Breast epithelium (tissue), 4 donors: ENCODE data around the gene EFNB3. TPM values are rescaled to one million over a fixed set of nuclear protein-coding genes. Genes with fewer than 3 reads are reported as not detected.

Source experiments
- DNase-seq, 2 donors: peaks; one replicate each; pipeline ENCODE4 v3.0.0-alpha.2; 2019; ENCODE audit warnings: low spot score in 2 of 2
- H3K27ac ChIP-seq, 2 donors: fragments of 200-600 bp; sonication (generic) in 1 of 2; one replicate each; pipeline ENCODE4 v1.5.1; 2016 to 2019; ENCODE audit warnings: mild to moderate bottlenecking in 1 of 2
- H3K27me3 ChIP-seq, 2 donors: fragments of 200-600 bp; sonication (generic) in 1 of 2; one replicate each; pipeline versions ENCODE4 v1.5.1 to v1.6.0; 2017 to 2019; ENCODE audit warnings: control low read depth in 1 of 2, mild to moderate bottlenecking in 1 of 2
- H3K36me3 ChIP-seq: fragments of 200-600 bp; one replicate; pipeline ENCODE4 v1.5.1; 2019
- H3K4me1 ChIP-seq, 2 donors: fragments of 200-600 bp; sonication (generic); one replicate each; pipeline ENCODE4 v1.5.1; 2016 to 2019; ENCODE audit warnings: control low read depth in 1 of 2
- H3K4me3 ChIP-seq, 3 donors: fragments of 200-600 bp; sonication (generic); 1 replicate in 2 of 3; 2 replicates in 1 of 3; pipeline ENCODE4 v1.5.1; 2016 to 2019; ENCODE audit warnings: mild to moderate bottlenecking in 3 of 3, moderate library complexity in 2 of 3
- H3K9me3 ChIP-seq, 2 donors: fragments of 200-600 bp; sonication (generic) in 1 of 2; one replicate each; pipeline ENCODE4 v1.5.1; 2016 to 2019; ENCODE audit warnings: control low read depth in 1 of 2
- POLR2A ChIP-seq: fragments of 450-650 bp; IDR thresholded peaks from one replicate; pipeline ENCODE4 v1.6.1; 2016; ENCODE audit warnings: antibody characterized with exemption, mild to moderate bottlenecking, moderate library complexity
- POLR2AphosphoS5 ChIP-seq, 3 donors: sonication (generic); formaldehyde crosslinking; IDR thresholded peaks; one replicate each; pipeline ENCODE4 v1.6.1; 2017; ENCODE audit warnings: antibody characterized with exemption in 3 of 3
- intact Hi-C: fragments of 100-400 bp; cut with DNase I; formaldehyde crosslinking; loops from one replicate; pipeline ENCODE4 v1.15.1; 2023; ENCODE audit warnings: low total_unique reads
- total RNA-seq, 3 donors: library from RNA; depleted of rRNA; stranded (reverse); fragments of >200 nt; gene quantifications; one replicate each; pipeline ENCODE4 v1.1.0, GENCODE V29; 2016
- TF ChIP-seq, protein P1 (sequence below), 3 donors: fragments of 450-650 bp; IDR thresholded peaks; one replicate each; pipeline ENCODE4 v1.5.1; 2016 to 2017; ENCODE audit warnings: antibody characterized with exemption in 3 of 3, mild to moderate bottlenecking in 3 of 3, moderate library complexity in 3 of 3

The EFNB3 gene
- total RNA-seq, 3 donors from 2014 or later = 0.48 to 5.7 (median 3.3) TPM

DNA sequence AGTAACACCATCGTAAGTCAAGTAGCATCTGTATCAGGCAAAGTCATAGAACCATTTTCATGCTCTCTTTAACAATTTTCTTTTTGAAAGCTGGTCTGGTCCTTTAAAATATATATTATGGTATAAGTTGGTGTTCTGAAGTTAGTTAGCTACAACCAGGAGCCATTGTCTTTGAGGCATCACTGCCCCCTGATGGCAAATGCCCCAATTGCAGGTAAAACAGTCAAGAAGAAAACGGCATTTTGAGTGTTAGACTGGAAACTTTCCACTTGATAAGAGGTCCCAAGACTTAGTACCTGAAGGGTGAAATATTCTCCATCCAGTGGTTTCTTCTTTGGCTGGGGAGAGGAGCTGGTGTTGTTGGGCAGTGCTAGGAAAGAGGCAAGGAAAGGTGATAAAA is 31.8 kb upstream of the EFNB3 start:
- intact Hi-C loops = no loop called here
- Histone ChIP-seq H3K27ac (no peak overlapping the region), H3K36me3 (peaks cover 17% of the 10 kb centered on the region)

DNA sequence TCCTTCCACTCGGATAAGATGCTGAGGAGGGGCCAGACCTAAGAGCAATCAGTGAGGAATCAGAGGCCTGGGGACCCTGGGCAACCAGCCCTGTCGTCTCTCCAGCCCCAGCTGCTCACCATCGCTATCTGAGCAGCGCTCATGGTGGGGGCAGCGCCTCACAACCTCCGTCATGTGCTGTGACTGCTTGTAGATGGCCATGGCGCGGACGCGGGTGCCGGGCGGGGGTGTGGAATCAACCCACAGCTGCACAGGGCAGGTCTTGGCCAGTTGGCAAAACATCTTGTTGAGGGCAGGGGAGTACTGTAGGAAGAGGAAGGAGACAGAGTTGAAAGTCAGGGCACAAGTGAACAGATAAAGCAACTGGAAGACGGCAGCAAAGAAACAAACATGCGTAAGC is 30.1 kb upstream of the EFNB3 start:
- Histone ChIP-seq H3K4me1 (no peaks in the 10 kb centered on the region), H3K4me3 (no peak overlapping the region), H3K9me3 (peaks cover 7 to 8% of the 10 kb centered on the region in 2 donors), H3K36me3 (peaks cover 17% of the 10 kb centered on the region), H3K27ac (no peak overlapping the region), H3K27me3 (no peaks in the 10 kb centered on the region)
- no peak for DNase-seq
- TF ChIP-seq, protein P1, sequence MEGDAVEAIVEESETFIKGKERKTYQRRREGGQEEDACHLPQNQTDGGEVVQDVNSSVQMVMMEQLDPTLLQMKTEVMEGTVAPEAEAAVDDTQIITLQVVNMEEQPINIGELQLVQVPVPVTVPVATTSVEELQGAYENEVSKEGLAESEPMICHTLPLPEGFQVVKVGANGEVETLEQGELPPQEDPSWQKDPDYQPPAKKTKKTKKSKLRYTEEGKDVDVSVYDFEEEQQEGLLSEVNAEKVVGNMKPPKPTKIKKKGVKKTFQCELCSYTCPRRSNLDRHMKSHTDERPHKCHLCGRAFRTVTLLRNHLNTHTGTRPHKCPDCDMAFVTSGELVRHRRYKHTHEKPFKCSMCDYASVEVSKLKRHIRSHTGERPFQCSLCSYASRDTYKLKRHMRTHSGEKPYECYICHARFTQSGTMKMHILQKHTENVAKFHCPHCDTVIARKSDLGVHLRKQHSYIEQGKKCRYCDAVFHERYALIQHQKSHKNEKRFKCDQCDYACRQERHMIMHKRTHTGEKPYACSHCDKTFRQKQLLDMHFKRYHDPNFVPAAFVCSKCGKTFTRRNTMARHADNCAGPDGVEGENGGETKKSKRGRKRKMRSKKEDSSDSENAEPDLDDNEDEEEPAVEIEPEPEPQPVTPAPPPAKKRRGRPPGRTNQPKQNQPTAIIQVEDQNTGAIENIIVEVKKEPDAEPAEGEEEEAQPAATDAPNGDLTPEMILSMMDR (IDR thresholded peaks at IDR 0.05) = no peak
- no peak for TF ChIP-seq POLR2A
- no peak for TF ChIP-seq POLR2AphosphoS5 (IDR thresholded peaks at IDR 0.05)
- intact Hi-C loops = no loop called here

More for the DNA sequence above, 31.8 kb upstream of the EFNB3 start:
- DNase-seq = no peak
- Histone ChIP-seq H3K27me3 (no peaks in the 10 kb centered on the region), H3K4me1 (no peaks in the 10 kb centered on the region), H3K9me3 (peaks cover 7 to 8% of the 10 kb centered on the region in 2 donors), H3K4me3 (no peak overlapping the region)
- TF ChIP-seq POLR2AphosphoS5 (IDR thresholded peaks at IDR 0.05) = no peak
- TF ChIP-seq, protein P1 (IDR thresholded peaks at IDR 0.05) = no peak
- TF ChIP-seq POLR2A = no peak

DNA sequence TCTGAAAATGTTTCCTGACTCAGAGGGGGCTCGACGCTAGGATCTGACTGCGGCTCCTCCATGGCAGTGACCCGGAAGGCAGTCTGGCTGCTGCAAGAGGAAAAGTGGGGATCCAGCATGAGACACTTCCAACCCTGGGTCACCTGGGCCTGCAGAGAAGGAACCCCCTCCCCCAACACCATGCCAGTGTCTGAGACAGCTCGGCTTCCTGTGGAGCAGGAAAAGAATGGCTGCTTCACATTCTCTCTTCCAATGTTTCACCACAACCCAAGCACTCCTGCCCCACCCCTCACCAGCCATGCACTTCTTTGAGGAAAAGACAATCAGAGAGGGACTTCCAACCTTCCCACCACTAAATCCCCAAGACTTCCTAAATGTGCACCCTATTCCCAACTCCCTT is 28.5 kb upstream of the EFNB3 start:
- H3K4me3 ChIP-seq = no peak overlapping the region
- TF ChIP-seq POLR2AphosphoS5 (IDR thresholded peaks at IDR 0.05) (no peak), POLR2A (no peak)
- TF ChIP-seq, protein P1 (IDR thresholded peaks at IDR 0.05) = no peak
- peaks cover 11% of the 10 kb centered on the region for H3K36me3 ChIP-seq
- no peaks in the 10 kb centered on the region for H3K27me3 ChIP-seq
- H3K9me3 ChIP-seq = peaks cover 7 to 8% of the 10 kb centered on the region in 2 donors
- DNase-seq = no peak
- no peak overlapping the region for H3K27ac ChIP-seq
- intact Hi-C loops = no loop called here
- H3K4me1 ChIP-seq = no peaks in the 10 kb centered on the region

DNA sequence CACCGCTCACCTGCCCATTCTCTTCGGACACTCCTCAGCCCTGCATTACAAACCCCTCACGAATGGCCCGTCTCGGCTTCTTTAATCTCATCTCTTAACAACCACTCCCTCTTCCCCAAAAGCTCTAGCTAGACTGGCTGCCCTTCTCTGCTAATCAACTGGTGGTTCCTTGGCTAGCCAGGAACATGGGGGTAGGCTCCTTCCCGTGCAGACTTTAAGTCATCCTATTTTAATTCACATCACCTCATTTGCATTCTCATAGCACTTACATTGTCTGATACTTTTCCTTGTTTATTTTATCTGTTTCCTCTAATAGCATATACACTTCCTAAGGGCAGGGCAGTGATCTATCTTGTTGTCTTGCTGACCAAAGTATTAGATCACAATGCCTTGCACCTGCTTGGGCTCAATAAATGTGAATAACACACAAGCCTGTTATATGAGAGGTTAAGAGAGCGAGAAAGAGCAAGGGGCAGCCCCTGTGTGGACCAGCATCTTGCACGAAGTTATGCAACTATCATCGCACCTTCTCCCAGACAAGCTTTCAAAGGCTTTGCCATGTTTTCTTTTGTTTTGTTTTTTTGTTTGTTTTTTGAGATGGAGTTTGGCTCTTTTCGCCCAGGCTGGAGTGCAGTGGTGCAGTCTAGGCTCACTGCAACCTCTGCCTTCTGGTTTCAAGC is 27.5 kb upstream of the EFNB3 start:
- H3K36me3 ChIP-seq = peaks cover 11% of the 10 kb centered on the region
- no peak for DNase-seq
- no peak for TF ChIP-seq POLR2AphosphoS5 (IDR thresholded peaks at IDR 0.05)
- TF ChIP-seq, protein P1 (IDR thresholded peaks at IDR 0.05) = no peak
- no peak for TF ChIP-seq POLR2A
- no peaks in the 10 kb centered on the region for H3K27me3 ChIP-seq
- H3K4me1 ChIP-seq = no peaks in the 10 kb centered on the region
- H3K27ac ChIP-seq = no peak overlapping the region
- peaks cover 7 to 8% of the 10 kb centered on the region in 2 donors for H3K9me3 ChIP-seq
- no peak overlapping the region for H3K4me3 ChIP-seq
- intact Hi-C loops = no loop called here

DNA sequence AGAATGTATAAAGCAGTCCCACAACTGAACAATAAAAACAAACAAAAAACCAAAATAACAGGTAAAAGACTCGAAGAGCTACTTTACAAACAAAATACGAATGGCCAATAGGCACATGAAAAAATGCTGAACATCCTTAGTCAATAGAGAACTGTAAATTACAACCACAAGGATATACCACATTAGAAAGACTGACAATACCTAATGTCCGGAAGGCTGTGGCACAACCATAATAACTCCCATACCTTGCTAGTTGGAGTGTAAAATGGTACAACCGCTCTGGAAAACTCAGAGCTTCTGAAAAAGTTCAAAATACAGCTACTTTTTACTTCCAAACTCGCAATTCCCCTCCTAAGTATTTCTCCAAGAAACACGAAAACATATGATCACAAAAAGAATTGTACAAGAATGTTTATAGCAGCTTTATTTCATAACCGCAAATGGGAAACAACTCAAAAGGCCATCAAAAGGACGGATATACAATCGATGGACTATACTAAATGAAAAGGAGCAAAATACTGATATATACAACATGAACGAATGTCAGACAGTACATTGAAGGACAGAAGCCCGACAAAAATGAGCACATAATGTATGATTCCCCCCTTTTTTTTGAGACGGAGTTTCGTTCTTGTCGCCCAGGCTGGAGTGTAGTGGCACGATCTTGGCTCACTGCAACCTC is 20.0 kb upstream of the EFNB3 start:
- intact Hi-C loops = no loop called here
- H3K9me3 ChIP-seq = no peaks in the 10 kb centered on the region
- peak overlapping the region; percentile 96 to 98 for H3K27ac ChIP-seq

More for the DNA sequence above, 20.0 kb upstream of the EFNB3 start:
- no peak for DNase-seq
- Histone ChIP-seq H3K36me3 (no peaks in the 10 kb centered on the region), H3K4me3 (peak overlapping the region; percentile 85 to 96 (median 95)), H3K4me1 (peaks cover 4 to 8% of the 10 kb centered on the region in 2 donors), H3K27me3 (no peaks in the 10 kb centered on the region)
- TF ChIP-seq, protein P1 (IDR thresholded peaks at IDR 0.05) = no peak
- no peak for TF ChIP-seq POLR2AphosphoS5 (IDR thresholded peaks at IDR 0.05)
- no peak for TF ChIP-seq POLR2A
